OCI-LY3 (cell line): Measurements from ENCODE around the gene ACOT11.

ENCODE experiments used
- CTCF ChIP-seq: fragments of 200-600, 300-600 bp; sonication (generic); IDR thresholded peaks from 2 replicates; pipeline ENCODE4 v1.5.1; 2014; ENCODE audit warnings: antibody characterized with exemption, low read length, low read depth
- EZH2phosphoT487 ChIP-seq: fragments of 200-600 bp; shearing (Covaris generic); IDR thresholded peaks from 2 replicates; pipeline ENCODE4 v1.6.1; 2018; ENCODE audit warnings: antibody characterized with exemption, mixed run types, low read depth

- TF ChIP-seq EZH2phosphoT487 (no peak), CTCF (no peak)
Measured at GRCh38 chr1:54658164-54658913, 110.3 kb downstream of the ACOT11 start.
